HCT116 (cell line): Measurements from ENCODE around the gene ACTR1A. TPM values are rescaled to one million over a fixed set of nuclear protein-coding genes. Genes with fewer than 3 reads are reported as not detected.

Experiments
- ATAC-seq: fragments of 200-7000 bp; cut with Tn5 transposase; 2 replicates; pipeline ENCODE4 v1.9.1; 2020; ENCODE audit warnings: mild to moderate bottlenecking, moderate library complexity
- BruUV-seq: library from RNA; stranded (reverse); fragments of 400-500 nt; replicated peaks from 2 replicates; lab custom pipeline; 2021; lab: Mats Ljungman, UMichigan
- CTCF ChIA-PET: fragments of 300-600 bp; sonication (Branson Sonifier 250); formaldehyde crosslinking; loops from one replicate; lab custom pipeline; 2021; ENCODE audit warnings: antibody characterized with exemption; lab: Charles Lee
- POLR2A ChIA-PET: fragments of 300-600, 350-600 bp; sonication (Branson Sonifier 250); formaldehyde crosslinking; loops from one replicate; lab custom pipeline; 2021; ENCODE audit warnings: antibody characterized with exemption; lab: Charles Lee
- RAD21 ChIA-PET, 2 experiments: fragments of 300-600 bp; sonication (Branson Sonifier 250); formaldehyde crosslinking; loops; one replicate each; lab custom pipeline; 2023; ENCODE audit warnings: low total read pairs in 2 of 2; ENCODE audit not compliant: uncharacterized antibody in 2 of 2, unreplicated experiment in 2 of 2, low non-redundant PET in 1 of 2; lab: Charles Lee
- DNase-seq: peaks from one replicate; pipeline ENCODE4 v3.0.0-alpha.2; 2010; ENCODE audit warnings: low read depth, low spot score
- H2AFZ ChIP-seq: fragments of 200-600 bp; shearing (Covaris generic), sonication (generic); 2 replicates; pipeline ENCODE4 v1.6.1; 2017; ENCODE audit warnings: low read depth, mixed run types, mixed read lengths, antibody characterized with exemption, low read length; ENCODE audit not compliant: poor library complexity, severe bottlenecking
- H3K27ac ChIP-seq: 2 replicates; pipeline ENCODE4 v1.5.1; 2012; ENCODE audit warnings: low read depth, low read length
- H3K27me3 ChIP-seq: fragments of 200-600 bp; sonication (generic); 2 replicates; pipeline ENCODE4 v1.6.1; 2016; ENCODE audit warnings: mixed run types, low read length, mixed read lengths; ENCODE audit not compliant: insufficient read depth
- H3K36me3 ChIP-seq, 2 experiments: fragments of 200-500 bp in 1 of 2; fragments of 200-600 bp in 1 of 2; sonication (Bioruptor generic) in 1 of 2; sonication (generic) in 1 of 2; 2 replicates each; pipeline versions ENCODE4 v1.5.1 to v1.6.1; 2014 to 2016; ENCODE audit warnings: low read length in 2 of 2, inconsistent platforms in 1 of 2, mixed read lengths in 1 of 2, mixed run types in 1 of 2; ENCODE audit not compliant: insufficient read depth in 2 of 2, control insufficient read depth in 1 of 2
- H3K4me1 ChIP-seq, 2 experiments: fragments of 200-600 bp in 1 of 2; sonication (generic) in 1 of 2; 2 replicates each; pipeline versions ENCODE4 v1.5.1 to v1.6.1; 2012 to 2017; ENCODE audit warnings: low read length in 2 of 2, inconsistent platforms in 1 of 2, mild to moderate bottlenecking in 1 of 2, mixed read lengths in 1 of 2, mixed run types in 1 of 2, moderate library complexity in 1 of 2; ENCODE audit not compliant: insufficient read depth in 2 of 2, control insufficient read depth in 1 of 2
- H3K4me2 ChIP-seq: fragments of 200-600 bp; sonication (generic); 2 replicates; pipeline ENCODE4 v1.6.1; 2017; ENCODE audit warnings: mixed run types, low read length, mixed read lengths
- H3K4me3 ChIP-seq, 2 experiments: fragments of 200-600 bp in 1 of 2; sonication (generic) in 1 of 2; replicated peaks in 1 of 2; 2 replicates each; pipeline ENCODE4 v1.5.1; 2011 to 2016; ENCODE audit warnings: low read length in 2 of 2, control low read depth in 1 of 2, low read depth in 1 of 2, mild to moderate bottlenecking in 1 of 2, mixed read lengths in 1 of 2, mixed run types in 1 of 2
- H3K79me2 ChIP-seq: fragments of 200-600 bp; sonication (generic); 2 replicates; pipeline ENCODE4 v1.6.1; 2017; ENCODE audit warnings: mild to moderate bottlenecking, mixed run types, low read length, moderate library complexity, mixed read lengths; ENCODE audit not compliant: insufficient read depth
- H3K9ac ChIP-seq: fragments of 200-600 bp; sonication (generic); 2 replicates; pipeline ENCODE4 v1.6.1; 2016; ENCODE audit warnings: low read length, mixed read lengths
- H3K9me2 ChIP-seq: fragments of 200-600 bp; sonication (generic), shearing (Covaris generic); 2 replicates; pipeline ENCODE4 v1.6.1; 2017; ENCODE audit warnings: mixed run types, mild to moderate bottlenecking, moderate library complexity; ENCODE audit not compliant: insufficient read depth
- H3K9me3 ChIP-seq, 2 experiments: fragments of 200-500 bp in 1 of 2; fragments of 200-600 bp in 1 of 2; sonication (Bioruptor generic) in 1 of 2; sonication (generic) in 1 of 2; 2 replicates each; pipeline ENCODE4 v1.6.1; 2014 to 2017; ENCODE audit warnings: low read length in 2 of 2, mixed read lengths in 2 of 2, inconsistent platforms in 1 of 2, low read depth in 1 of 2, mild to moderate bottlenecking in 1 of 2, mixed run types in 1 of 2, moderate library complexity in 1 of 2; ENCODE audit not compliant: control insufficient read depth in 1 of 2, insufficient read depth in 1 of 2
- H4K20me1 ChIP-seq: fragments of 200-600 bp; sonication (generic), shearing (Covaris generic); 2 replicates; pipeline ENCODE4 v1.6.1; 2017; ENCODE audit warnings: mixed run types, mild to moderate bottlenecking, moderate library complexity; ENCODE audit not compliant: insufficient read depth
- CBX3 ChIP-seq: IDR thresholded peaks from 2 replicates; pipeline ENCODE4 v1.6.1; 2012; ENCODE audit warnings: low read depth
- EZH2 ChIP-seq: fragments of 200-600 bp; sonication (generic); IDR thresholded peaks from 2 replicates; pipeline ENCODE4 v1.6.1; 2017; ENCODE audit warnings: antibody characterized with exemption, mixed run types
- FOSL1 ChIP-seq: IDR thresholded peaks from 2 replicates; pipeline ENCODE4 v1.6.1; 2012; ENCODE audit warnings: low read depth
- POLR2AphosphoS5 ChIP-seq: IDR thresholded peaks from 2 replicates; pipeline ENCODE4 v1.6.1; 2011; ENCODE audit warnings: mild to moderate bottlenecking, low read depth, low read length, moderate library complexity
- RAD21 ChIP-seq: IDR thresholded peaks from 2 replicates; pipeline ENCODE4 v1.6.1; 2012; ENCODE audit warnings: low read depth, mild to moderate bottlenecking
- SIN3A ChIP-seq: IDR thresholded peaks from 2 replicates; pipeline ENCODE4 v1.6.1; 2012; ENCODE audit warnings: low read depth
- SP1 ChIP-seq: IDR thresholded peaks from 2 replicates; pipeline ENCODE4 v1.6.1; 2012; ENCODE audit warnings: low read depth
- YY1 ChIP-seq: IDR thresholded peaks from 2 replicates; pipeline ENCODE4 v1.6.1; 2011; ENCODE audit warnings: low read length, low read depth, moderate library complexity, mild to moderate bottlenecking; ENCODE audit not compliant: insufficient replicate concordance; ENCODE audit errors: extremely low read depth
- intact Hi-C: fragments of 100-400 bp; cut with micrococcal nuclease; formaldehyde crosslinking; loops from 2 replicates; pipeline ENCODE4 v1.10.0; 2022
- total RNA-seq: library from RNA; stranded (reverse); gene quantifications from one replicate; pipeline ENCODE4 v1.2.1, GENCODE V29; 2021; ENCODE audit not compliant: unreplicated experiment
- TF ChIP-seq, protein P1 (sequence below): IDR thresholded peaks from 2 replicates; pipeline ENCODE4 v1.6.1; 2012
- TF ChIP-seq, protein P2 (sequence below): IDR thresholded peaks from 2 replicates; pipeline ENCODE4 v1.6.1; 2012
- TF ChIP-seq, protein P3 (sequence below): IDR thresholded peaks from 2 replicates; pipeline ENCODE4 v1.6.1; 2011; ENCODE audit warnings: mild to moderate bottlenecking, low read length, moderate library complexity; ENCODE audit not compliant: insufficient replicate concordance; ENCODE audit errors: extremely low read depth

The ACTR1A gene
- total RNA-seq, 1 experiment from 2014 or later, result 94.2 TPM

DNA sequence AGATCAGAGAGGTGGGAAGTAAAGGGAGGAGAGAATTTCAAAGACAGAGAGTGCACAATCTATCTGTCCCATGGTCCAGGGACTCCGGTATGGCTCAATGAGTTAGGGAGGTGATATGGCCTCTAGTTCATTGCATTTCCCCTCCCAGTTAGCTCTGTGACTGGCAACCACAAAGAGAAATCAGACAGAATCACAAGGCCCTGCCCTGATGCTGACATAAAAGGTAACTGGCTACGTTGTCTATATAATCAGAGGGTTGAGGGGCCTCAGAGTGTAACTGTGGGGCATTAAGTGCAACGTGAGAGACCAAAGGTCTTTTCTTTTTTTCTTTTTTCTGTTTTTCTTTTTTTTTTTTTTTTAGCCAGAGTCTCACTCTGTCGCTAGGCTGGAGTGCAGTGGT lies 43.9 kb downstream of the ACTR1A start:
- no peaks in the 10 kb centered on the region for H3K27me3 ChIP-seq
- H3K79me2 ChIP-seq, result peaks cover 19% of the 10 kb centered on the region; the same call in 1 of the 2 replicates
- peaks cover 18 to 36% of the 10 kb centered on the region in 2 experiments for H3K4me1 ChIP-seq
- H3K9ac ChIP-seq, result no peak overlapping the region
- RAD21 ChIA-PET, result interaction anchor here in 1 of 2 experiments (0.7 kb wide), 1 partner anchor 289 kb away, joined by 3 read pairs; no protein-coding TSS in a partner anchor
- no peak for ATAC-seq
- TF ChIP-seq SIN3A (no peak), FOSL1 (no peak), CBX3 (no peak), EZH2 (no peak), YY1 (no peak), POLR2AphosphoS5 (no peak), SP1 (no peak)
- TF ChIP-seq, protein P1, sequence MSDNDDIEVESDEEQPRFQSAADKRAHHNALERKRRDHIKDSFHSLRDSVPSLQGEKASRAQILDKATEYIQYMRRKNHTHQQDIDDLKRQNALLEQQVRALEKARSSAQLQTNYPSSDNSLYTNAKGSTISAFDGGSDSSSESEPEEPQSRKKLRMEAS, result no peak
- TF ChIP-seq, protein P2, sequence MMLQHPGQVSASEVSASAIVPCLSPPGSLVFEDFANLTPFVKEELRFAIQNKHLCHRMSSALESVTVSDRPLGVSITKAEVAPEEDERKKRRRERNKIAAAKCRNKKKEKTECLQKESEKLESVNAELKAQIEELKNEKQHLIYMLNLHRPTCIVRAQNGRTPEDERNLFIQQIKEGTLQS, result no peak
- TF ChIP-seq, all 23 proteins: peak for 0
- no peaks in the 10 kb centered on the region for H3K9me2 ChIP-seq
- peaks cover 4 to 7% of the 10 kb centered on the region in 2 experiments; a peak in 2 of 4 replicates for H3K36me3 ChIP-seq
- CTCF ChIA-PET, result no interaction called here
- BruUV-seq, result no TSS peak
- no peak overlapping the region for H3K4me3 ChIP-seq
- POLR2A ChIA-PET, result no interaction called here
- no peaks in the 10 kb centered on the region for H4K20me1 ChIP-seq
- no peaks in the 10 kb centered on the region for H3K9me3 ChIP-seq
- intact Hi-C loops, result no loop called here
- no peak for DNase-seq
- no peak overlapping the region for H3K4me2 ChIP-seq
- H2AFZ ChIP-seq, result no peak overlapping the region
- H3K27ac ChIP-seq, result no peak overlapping the region

DNA sequence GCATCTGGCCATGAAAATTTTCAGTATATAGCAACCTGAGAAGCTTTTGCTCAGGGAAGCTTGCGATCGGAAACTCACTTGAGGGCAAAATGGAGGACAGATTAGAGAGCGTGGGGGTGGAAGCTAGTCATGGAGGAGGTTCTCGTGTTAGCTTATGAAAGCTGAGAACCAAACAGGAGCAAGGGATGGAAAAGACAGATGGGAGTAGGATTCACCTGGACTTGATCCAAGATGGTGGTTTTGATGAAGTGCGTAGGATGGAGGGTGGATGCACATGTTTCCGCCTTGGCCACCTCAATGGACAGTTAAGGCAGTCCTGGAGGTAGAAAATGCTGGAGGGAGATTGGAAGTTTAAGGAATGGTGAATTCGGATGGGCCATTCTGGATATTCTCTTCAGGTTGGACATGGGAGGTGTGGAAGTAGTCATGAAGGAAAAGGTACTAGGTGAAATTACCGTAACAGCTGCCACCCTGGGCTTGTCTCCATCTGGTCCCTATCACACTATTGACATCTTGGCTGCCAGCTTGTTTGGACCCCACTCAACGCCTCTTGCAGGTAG lies 44.8 kb downstream of the ACTR1A start:
- Histone ChIP-seq H3K27ac (no peak overlapping the region), H4K20me1 (no peaks in the 10 kb centered on the region), H3K9me2 (no peaks in the 10 kb centered on the region), H3K4me2 (no peak overlapping the region), H3K27me3 (no peaks in the 10 kb centered on the region), H3K79me2 (peaks cover 24% of the 10 kb centered on the region; the same call in 1 of the 2 replicates), H3K36me3 (peaks cover 4 to 13% of the 10 kb centered on the region in 2 experiments; a peak in 2 of 4 replicates), H3K4me1 (peaks cover 20 to 36% of the 10 kb centered on the region in 2 experiments), H2AFZ (no peak overlapping the region), H3K4me3 (no peak overlapping the region)
- POLR2A ChIA-PET, result no interaction called here
- no peak for ATAC-seq
- no peak for DNase-seq
- no TSS peak for BruUV-seq
- TF ChIP-seq RAD21, result no peak
- TF ChIP-seq, protein P3, sequence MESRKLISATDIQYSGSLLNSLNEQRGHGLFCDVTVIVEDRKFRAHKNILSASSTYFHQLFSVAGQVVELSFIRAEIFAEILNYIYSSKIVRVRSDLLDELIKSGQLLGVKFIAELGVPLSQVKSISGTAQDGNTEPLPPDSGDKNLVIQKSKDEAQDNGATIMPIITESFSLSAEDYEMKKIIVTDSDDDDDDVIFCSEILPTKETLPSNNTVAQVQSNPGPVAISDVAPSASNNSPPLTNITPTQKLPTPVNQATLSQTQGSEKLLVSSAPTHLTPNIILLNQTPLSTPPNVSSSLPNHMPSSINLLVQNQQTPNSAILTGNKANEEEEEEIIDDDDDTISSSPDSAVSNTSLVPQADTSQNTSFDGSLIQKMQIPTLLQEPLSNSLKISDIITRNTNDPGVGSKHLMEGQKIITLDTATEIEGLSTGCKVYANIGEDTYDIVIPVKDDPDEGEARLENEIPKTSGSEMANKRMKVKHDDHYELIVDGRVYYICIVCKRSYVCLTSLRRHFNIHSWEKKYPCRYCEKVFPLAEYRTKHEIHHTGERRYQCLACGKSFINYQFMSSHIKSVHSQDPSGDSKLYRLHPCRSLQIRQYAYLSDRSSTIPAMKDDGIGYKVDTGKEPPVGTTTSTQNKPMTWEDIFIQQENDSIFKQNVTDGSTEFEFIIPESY, result no peak
- TF ChIP-seq, all 23 proteins: peak for 0
- intact Hi-C loops, result no loop called here
- no peaks in the 10 kb centered on the region for H3K9me3 ChIP-seq
- ChIA-PET RAD21 (no interaction called here), CTCF (no interaction called here)
- no peak overlapping the region for H3K9ac ChIP-seq
